ENCODE measurements around the gene IFT80.

DNA sequence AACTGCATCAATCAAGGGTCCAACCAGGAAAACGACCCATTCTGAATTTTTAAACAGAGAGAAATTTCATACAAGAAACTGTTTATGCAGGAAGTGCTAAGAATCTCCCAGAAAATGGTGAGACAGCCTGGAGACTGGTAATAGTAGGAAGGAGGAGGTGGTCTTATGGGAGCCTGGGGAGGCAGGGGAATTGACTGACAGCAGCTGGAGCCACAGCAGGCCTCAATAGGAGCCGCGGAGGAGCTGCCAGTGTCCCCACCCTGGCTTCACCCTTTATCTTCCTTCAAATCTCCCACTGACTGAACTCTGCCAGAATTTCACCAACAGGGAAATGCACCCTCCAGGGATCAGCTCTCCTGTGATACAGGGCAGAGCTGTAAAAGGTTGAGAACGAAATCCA, 181.3 kb downstream of the IFT80 start:
- TF ChIP-seq, protein P1, sequence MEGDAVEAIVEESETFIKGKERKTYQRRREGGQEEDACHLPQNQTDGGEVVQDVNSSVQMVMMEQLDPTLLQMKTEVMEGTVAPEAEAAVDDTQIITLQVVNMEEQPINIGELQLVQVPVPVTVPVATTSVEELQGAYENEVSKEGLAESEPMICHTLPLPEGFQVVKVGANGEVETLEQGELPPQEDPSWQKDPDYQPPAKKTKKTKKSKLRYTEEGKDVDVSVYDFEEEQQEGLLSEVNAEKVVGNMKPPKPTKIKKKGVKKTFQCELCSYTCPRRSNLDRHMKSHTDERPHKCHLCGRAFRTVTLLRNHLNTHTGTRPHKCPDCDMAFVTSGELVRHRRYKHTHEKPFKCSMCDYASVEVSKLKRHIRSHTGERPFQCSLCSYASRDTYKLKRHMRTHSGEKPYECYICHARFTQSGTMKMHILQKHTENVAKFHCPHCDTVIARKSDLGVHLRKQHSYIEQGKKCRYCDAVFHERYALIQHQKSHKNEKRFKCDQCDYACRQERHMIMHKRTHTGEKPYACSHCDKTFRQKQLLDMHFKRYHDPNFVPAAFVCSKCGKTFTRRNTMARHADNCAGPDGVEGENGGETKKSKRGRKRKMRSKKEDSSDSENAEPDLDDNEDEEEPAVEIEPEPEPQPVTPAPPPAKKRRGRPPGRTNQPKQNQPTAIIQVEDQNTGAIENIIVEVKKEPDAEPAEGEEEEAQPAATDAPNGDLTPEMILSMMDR (IDR thresholded peaks at IDR 0.05; ENCODE audit: low read depth, low read length, poor library complexity, severe bottlenecking): no peak
- TF ChIP-seq EZH2phosphoT487 (IDR thresholded peaks at IDR 0.05; ENCODE audit: borderline replicate concordance, low read length): no peak
